Stomach smooth muscle (tissue), 2 donors: ENCODE results near the gene ETNK1.

Source experiments
- H3K27ac ChIP-seq: one replicate; pipeline ENCODE4 v1.7.0; 2013; ENCODE audit warnings: mild to moderate bottlenecking, low read length, inconsistent platforms
- H3K27me3 ChIP-seq, 2 donors: one replicate each; pipeline ENCODE4 v1.7.0; 2013; ENCODE audit warnings: low read length in 2 of 2; ENCODE audit not compliant: insufficient read depth in 2 of 2, control insufficient read depth in 1 of 2
- H3K36me3 ChIP-seq, 2 donors: one replicate each; pipeline ENCODE4 v1.7.0; 2013; ENCODE audit warnings: low read length in 2 of 2; ENCODE audit not compliant: control insufficient read depth in 2 of 2, insufficient read depth in 2 of 2
- H3K4me1 ChIP-seq: one replicate; pipeline ENCODE4 v1.7.0; 2013; ENCODE audit warnings: low read length; ENCODE audit not compliant: control insufficient read depth, insufficient read depth
- H3K4me3 ChIP-seq, 2 donors: one replicate each; pipeline ENCODE4 v1.7.0; 2013; ENCODE audit warnings: low read length in 2 of 2
- H3K9ac ChIP-seq, 2 donors: one replicate each; pipeline ENCODE4 v1.7.0; 2013; ENCODE audit warnings: low read length in 2 of 2, mild to moderate bottlenecking in 1 of 2
- H3K9me3 ChIP-seq, 2 donors: one replicate each; pipeline ENCODE4 v1.7.0; 2013; ENCODE audit warnings: low read length in 2 of 2; ENCODE audit not compliant: control insufficient read depth in 2 of 2
- donor health status: healthy.
- donor health status: Pancreatic carcinoma.

Gene ETNK1

GRCh38 chr12:22738945-22739344, 114.0 kb downstream of the ETNK1 start:
- H3K27ac ChIP-seq: no peak overlapping the region
- H3K4me3 ChIP-seq: no peak overlapping the region
- H3K4me1 ChIP-seq: no peaks in the 10 kb centered on the region
- no peaks in the 10 kb centered on the region for H3K27me3 ChIP-seq
- no peak overlapping the region for H3K9ac ChIP-seq
- H3K9me3 ChIP-seq: no peaks in the 10 kb centered on the region
- H3K36me3 ChIP-seq: no peaks in the 10 kb centered on the region
